Effector memory CD8-positive, alpha-beta T cell (primary cell): ENCODE measurements around the gene MT3.
"Not testable (repeated sequence)": the region's sequence is repeated elsewhere in the genome, so short reads cannot be mapped to it uniquely, and the experiment has no call there.

Source experiments
- ATAC-seq: fragments of 150-1000 bp; cut with Tn5 transposase; replicated peaks from 2 replicates; pipeline ENCODE4 v1.10.0; 2021; ENCODE audit warnings: mild to moderate bottlenecking, moderate library complexity
- DNase-seq, 3 experiments: peaks; one replicate each; pipeline ENCODE4 v3.0.0; 2021
- H3K27ac Mint-ChIP-seq, 2 donors: one replicate each; pipeline ENCODE4 v1.8.0; 2022; ENCODE audit warnings: mild to moderate bottlenecking in 2 of 2, mixed read lengths in 2 of 2, moderate library complexity in 2 of 2
- H3K27me3 Mint-ChIP-seq, 2 donors: one replicate each; pipeline ENCODE4 v1.8.0; 2022; ENCODE audit warnings: mixed read lengths in 2 of 2
- H3K36me3 Mint-ChIP-seq: one replicate; pipeline ENCODE4 v1.8.0; 2022; ENCODE audit warnings: mild to moderate bottlenecking, moderate library complexity, mixed read lengths; ENCODE audit not compliant: insufficient read depth
- H3K4me1 Mint-ChIP-seq, 2 donors: one replicate each; pipeline ENCODE4 v1.8.0; 2022; ENCODE audit warnings: low read depth in 2 of 2, mixed read lengths in 2 of 2
- H3K4me3 Mint-ChIP-seq, 2 donors: one replicate each; pipeline ENCODE4 v1.8.0; 2022; ENCODE audit warnings: mild to moderate bottlenecking in 2 of 2, mixed read lengths in 2 of 2, moderate library complexity in 2 of 2
- H3K9me3 Mint-ChIP-seq, 2 donors: one replicate each; pipeline ENCODE4 v1.8.0; 2022; ENCODE audit warnings: mixed read lengths in 2 of 2

MT3 gene

DNA sequence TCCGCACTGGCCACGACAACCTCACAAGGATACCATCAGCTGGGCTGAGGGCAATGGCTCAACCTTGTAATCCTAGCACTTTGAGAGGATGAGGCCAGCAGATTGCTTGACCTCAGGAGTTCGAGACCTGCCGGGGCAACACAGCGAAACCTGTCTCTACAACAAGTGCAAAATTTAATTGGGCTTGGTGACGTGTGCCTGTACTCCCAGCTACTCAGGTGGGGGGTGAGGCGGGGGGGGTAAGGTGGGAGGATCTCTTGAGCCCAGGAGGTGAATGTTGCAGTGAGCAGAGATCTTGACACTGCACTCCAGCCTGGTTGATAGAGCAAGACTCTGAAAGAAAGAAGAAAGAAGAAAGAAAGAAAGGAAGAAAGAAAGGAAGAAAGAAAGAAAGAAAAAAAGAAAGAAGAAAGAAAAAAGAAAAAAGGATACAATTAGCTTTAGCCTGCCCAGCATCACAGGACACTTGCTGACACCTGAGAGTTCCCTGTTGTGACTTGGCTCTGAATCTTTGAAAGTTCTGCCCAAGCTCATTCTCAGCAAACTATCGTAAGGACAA lies 31.1 kb downstream of the MT3 start:
- peaks cover 0 to 45% of the 10 kb centered on the region in 2 donors for H3K27me3 Mint-ChIP-seq
- H3K4me1 Mint-ChIP-seq, result peaks cover 7 to 10% of the 10 kb centered on the region in 2 donors
- no peaks in the 10 kb centered on the region for H3K9me3 Mint-ChIP-seq
- H3K36me3 Mint-ChIP-seq, result peaks cover 2% of the 10 kb centered on the region
- ATAC-seq, result no peak
- H3K27ac Mint-ChIP-seq, result no peak overlapping the region
- H3K4me3 Mint-ChIP-seq, result no peak overlapping the region
- DNase-seq, result no peak

DNA sequence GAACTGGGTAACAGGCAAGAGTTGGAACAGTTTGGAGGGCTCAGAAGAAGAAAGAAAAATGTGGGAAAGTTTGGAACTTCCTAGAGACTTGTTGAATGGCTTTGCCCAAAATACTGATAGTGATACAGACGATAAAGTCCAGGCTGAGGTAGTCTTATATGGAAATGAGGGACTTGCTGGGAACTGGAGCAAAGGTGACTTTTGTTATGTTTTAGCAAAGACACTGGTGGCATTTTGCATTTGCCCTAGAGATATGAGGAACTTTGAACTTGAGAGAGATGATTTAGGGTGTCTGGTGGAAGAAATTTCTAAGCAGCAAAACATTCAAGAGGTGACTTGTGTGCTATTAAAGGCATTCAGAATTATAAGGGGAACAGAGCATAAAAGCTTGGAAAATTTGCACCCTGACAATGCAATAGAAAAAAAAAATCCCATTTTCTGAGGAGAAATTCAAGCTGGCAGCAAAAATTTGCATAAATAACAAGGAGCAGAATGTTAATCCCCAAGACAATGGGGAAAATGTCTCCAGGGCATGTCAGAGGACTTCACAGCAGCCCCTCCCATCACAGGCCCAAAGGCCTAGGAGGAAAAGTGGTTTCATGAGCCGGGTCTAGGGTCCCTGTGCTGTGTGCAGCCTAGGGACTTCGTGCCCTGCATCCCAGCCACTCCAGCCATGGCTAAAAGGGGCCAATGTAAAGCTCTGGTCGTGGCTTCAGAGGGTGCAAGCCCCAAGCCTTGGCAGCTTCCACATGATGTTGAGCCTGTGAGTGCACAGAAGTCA lies 32.5 kb downstream of the MT3 start:
- not testable (repeated sequence) for H3K36me3 Mint-ChIP-seq, ATAC-seq, H3K9me3 Mint-ChIP-seq, DNase-seq, H3K4me3 Mint-ChIP-seq
- Mint-ChIP-seq H3K4me1 (peaks cover 12% of the 10 kb centered on the region in 2 donors), H3K27me3 (peaks cover 0 to 53% of the 10 kb centered on the region in 2 donors), H3K27ac (peak overlapping the region in 1 of 2 donors; percentile 79)

DNA sequence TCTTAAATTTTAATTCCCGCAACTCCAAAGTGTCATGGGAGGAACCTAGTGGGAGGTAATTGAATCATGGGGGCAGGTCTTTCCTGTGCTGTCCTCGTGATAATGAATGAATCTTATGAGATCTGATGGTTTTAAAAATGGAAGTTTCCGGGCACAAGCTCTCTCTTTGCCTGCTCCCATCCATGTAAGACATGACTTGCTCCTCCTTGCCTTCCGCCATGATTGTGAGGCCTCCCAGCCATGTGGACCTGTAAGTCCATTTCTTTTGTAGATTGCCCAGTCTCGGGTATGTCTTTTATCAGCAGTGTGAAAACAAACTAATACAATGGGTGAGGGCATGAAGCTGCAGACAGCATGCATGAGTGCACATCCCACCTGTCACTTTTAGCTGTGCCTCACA lies 33.9 kb downstream of the MT3 start:
- H3K27me3 Mint-ChIP-seq, result peaks cover 0 to 40% of the 10 kb centered on the region in 2 donors
- H3K4me3 Mint-ChIP-seq, H3K27ac Mint-ChIP-seq, DNase-seq, H3K36me3 Mint-ChIP-seq, H3K9me3 Mint-ChIP-seq, ATAC-seq: not testable (repeated sequence)
- H3K4me1 Mint-ChIP-seq, result peaks cover 11 to 12% of the 10 kb centered on the region in 2 donors

DNA sequence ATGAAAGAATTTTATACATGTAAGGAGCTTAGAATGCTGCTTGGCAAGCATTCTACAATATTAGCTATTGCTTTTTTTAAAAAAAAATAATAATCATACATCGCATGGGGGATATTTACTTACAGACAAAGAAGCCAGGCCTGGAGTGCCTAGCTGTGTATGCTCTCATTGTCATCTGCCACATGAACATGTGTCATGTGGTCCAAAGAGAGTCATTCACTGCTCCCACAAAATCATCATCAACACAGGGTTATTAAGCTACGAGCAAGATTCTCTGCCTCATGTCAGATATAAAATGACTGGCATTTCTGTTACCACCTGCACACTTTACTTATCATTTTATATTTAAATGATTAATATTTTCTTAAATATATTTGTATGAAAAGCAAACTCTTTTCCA lies 34.3 kb downstream of the MT3 start:
- H3K27me3 Mint-ChIP-seq, result peaks cover 0 to 39% of the 10 kb centered on the region in 2 donors

DNA sequence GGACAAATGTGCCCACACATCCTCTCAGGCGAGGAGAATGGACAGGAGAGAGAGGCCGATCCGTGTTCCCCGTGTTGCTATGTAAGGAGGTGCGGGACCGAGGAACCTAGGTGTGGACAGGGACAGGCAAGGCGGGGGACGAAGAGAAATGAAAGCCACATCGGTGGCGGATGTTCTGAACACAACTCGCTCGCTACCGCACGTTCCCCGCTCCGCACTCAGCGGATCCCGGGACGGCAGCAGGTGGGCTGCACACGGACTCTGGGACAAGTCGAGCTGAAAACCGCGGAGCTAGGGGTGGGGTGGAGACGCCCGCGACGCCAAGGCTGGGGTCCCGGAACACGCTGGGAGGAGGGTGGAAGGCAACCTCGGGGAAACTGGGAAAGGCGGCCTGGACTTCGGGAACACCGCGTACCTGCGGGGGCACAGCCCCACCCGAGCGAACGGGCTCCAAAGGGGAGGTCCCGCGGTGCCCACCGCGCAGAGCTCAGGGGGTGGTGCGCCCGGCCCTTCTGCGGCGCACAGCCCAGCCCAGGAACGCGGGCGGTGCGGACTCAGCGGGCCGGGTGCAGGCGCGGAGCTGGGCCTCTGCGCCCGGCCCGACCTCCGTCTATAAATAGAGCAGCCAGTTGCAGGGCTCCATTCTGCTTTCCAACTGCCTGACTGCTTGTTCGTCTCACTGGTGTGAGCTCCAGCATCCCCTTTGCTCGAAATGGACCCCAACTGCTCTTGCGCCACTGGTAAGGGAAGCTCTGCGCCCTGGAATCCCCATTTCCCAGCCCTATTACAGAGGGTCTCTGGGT lies 36.0 kb downstream of the MT3 start, which contains the start of gene MT1E:
MT1E (plus strand) TSS at position 642 of the 803 bp plus-strand sequence; CDS start at position 713, 71 bp downstream.
- peaks cover 0 to 36% of the 10 kb centered on the region in 2 donors for H3K27me3 Mint-ChIP-seq
- peaks cover 12 to 13% of the 10 kb centered on the region in 2 donors for H3K4me1 Mint-ChIP-seq
- H3K4me3 Mint-ChIP-seq, result peak within 1 kb of the TSS; percentile 94 to 95
- no peaks in the 10 kb centered on the region for H3K9me3 Mint-ChIP-seq
- H3K27ac Mint-ChIP-seq, result peak within 1 kb of the TSS; percentile 85 to 90
- H3K36me3 Mint-ChIP-seq, result peaks cover 2% of the 10 kb centered on the region
- peak in 2 of 3 experiments; percentile 38 to 56 for DNase-seq
- ATAC-seq, result peak; percentile 95

More for the DNA sequence above, 34.3 kb downstream of the MT3 start:
- Mint-ChIP-seq H3K4me3 (no peak overlapping the region), H3K9me3 (no peaks in the 10 kb centered on the region), H3K36me3 (peaks cover 2% of the 10 kb centered on the region), H3K4me1 (peaks cover 12% of the 10 kb centered on the region in 2 donors), H3K27ac (no peak overlapping the region)
- ATAC-seq (no peak), DNase-seq (no peak)

DNA sequence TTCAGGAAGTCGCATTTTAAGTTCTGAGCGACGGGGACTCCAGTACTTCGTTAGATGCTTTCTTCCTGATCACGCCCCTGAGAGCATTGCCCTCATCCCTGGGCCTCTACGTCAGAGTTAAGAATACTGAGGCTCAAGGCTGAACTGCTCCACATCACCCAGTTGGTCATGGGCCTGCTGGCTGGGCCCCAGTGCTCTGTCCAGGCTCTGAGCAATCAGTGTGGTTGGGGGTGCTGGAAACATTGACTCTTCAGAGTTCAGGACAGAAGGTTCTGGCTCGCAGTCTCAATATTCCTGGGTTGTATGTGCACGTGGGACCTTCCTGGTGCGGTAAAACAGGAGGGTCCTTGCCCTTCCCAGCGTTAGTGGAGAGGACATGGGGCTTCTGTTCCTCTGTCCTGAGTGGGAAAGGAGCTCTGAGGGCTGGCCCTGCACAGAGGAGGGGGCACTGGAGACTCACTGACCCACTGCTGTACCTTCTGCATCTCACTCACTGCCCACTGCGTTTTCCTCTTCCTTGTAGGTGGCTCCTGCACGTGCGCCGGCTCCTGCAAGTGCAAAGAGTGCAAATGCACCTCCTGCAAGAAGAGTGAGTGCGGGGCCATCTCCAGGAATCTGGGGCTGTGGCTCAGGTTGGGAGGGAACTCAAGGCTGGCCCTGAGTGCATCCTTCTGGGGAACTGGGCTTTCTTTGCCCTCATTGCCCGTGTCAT lies 36.8 kb downstream of the MT3 start:
- ATAC-seq, result peak; percentile 17
- peak overlapping the region in 1 of 2 donors; percentile 90 for H3K27ac Mint-ChIP-seq
- H3K27me3 Mint-ChIP-seq, result peaks cover 0 to 44% of the 10 kb centered on the region in 2 donors
- H3K4me1 Mint-ChIP-seq, result peaks cover 12 to 13% of the 10 kb centered on the region in 2 donors
- H3K36me3 Mint-ChIP-seq, result peaks cover 2% of the 10 kb centered on the region
- H3K9me3 Mint-ChIP-seq, result no peaks in the 10 kb centered on the region
- peak overlapping the region; percentile 94 to 95 for H3K4me3 Mint-ChIP-seq
- no peak for DNase-seq

DNA sequence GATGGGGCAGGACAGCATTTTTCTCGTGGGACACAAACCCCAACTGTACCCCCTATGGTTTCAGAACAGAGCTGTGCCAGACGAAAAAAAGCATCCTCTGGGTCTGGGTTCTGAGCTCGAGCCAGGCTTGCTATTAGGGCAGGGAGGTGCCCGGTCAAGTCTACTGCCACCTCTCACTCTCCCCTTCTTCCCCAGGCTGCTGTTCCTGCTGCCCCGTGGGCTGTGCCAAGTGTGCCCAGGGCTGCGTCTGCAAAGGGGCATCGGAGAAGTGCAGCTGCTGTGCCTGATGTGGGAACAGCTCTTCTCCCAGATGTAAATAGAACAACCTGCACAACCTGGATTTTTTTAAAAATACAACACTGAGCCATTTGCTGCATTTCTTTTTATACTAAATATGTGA lies 37.4 kb downstream of the MT3 start:
- H3K9me3 Mint-ChIP-seq, result no peaks in the 10 kb centered on the region
- H3K36me3 Mint-ChIP-seq, result peaks cover 2% of the 10 kb centered on the region
- ATAC-seq, result no peak
- H3K27me3 Mint-ChIP-seq, result peaks cover 5 to 50% of the 10 kb centered on the region in 2 donors
- H3K4me1 Mint-ChIP-seq, result peaks cover 12 to 15% of the 10 kb centered on the region in 2 donors
- no peak for DNase-seq
- no peak overlapping the region for H3K27ac Mint-ChIP-seq
- peak overlapping the region in 1 of 2 donors; percentile 95 for H3K4me3 Mint-ChIP-seq

DNA sequence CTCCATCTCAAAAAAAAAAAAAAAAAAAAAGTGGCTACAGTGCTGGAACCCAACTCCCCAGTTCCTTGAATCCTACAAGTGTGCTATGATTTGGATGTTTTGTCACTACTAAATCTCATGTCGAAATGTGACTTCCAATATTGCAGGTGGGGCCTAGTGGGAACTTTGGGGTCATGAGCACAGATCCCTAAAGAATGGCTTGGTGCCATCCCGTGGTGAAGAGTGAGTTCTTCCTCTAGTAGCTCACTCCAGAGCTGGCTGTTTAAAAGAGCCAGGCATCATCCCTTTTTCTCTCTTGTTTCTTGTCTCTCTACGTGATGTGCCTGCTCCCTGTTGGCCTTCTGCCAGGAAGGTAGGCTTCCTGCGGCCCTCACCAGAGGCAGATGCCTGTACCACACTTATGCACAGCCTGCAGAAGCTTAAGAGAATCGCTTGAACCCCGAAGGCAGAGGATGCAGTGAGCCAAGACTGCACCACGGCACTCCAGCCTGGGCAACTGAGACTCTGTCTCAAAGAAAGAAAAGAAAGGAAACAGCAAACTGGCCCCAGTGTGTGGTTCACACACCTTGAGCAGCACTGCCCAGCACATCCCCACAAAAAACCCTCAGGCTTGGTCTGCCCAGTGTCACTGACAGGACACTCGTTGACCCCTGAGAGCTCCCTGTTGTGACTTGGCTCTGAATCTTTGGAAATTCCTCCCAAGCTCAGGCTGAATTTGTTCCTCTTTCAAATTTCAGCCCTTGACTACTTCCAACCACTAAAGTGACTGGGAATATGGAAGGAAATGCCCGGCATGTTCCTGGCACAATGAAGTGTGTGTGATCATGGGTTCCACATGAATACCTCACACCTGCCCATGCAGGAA lies 39.4 kb downstream of the MT3 start:
- Mint-ChIP-seq H3K27me3 (peaks cover 22 to 70% of the 10 kb centered on the region in 2 donors), H3K36me3 (no peaks in the 10 kb centered on the region), H3K4me3 (no peak overlapping the region), H3K9me3 (no peaks in the 10 kb centered on the region), H3K4me1 (peaks cover 14 to 17% of the 10 kb centered on the region in 2 donors), H3K27ac (no peak overlapping the region)
- ATAC-seq (no peak), DNase-seq (no peak)

DNA sequence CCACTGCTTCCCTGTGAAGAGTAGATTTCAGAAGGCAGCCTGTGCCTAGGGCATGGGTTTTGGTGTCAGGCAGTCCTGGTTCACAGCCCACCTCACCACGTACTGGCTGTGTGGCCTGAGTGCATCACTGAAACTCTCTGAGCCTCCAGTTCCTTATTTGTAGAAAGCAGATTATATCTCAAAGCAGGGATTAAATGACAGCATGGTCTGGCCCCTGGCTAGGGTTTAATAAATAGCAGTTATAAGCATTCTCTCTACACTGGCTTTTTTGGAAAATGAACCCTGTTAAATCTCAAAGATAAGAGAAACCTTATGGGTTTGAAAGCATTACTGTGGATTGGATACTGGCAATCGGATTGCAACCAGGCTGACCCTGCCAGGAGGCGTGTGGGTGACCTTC lies 40.2 kb downstream of the MT3 start:
- Mint-ChIP-seq H3K27ac (no peak overlapping the region), H3K4me3 (no peak overlapping the region), H3K36me3 (no peaks in the 10 kb centered on the region), H3K27me3 (peaks cover 30 to 78% of the 10 kb centered on the region in 2 donors), H3K9me3 (no peaks in the 10 kb centered on the region), H3K4me1 (peaks cover 15 to 17% of the 10 kb centered on the region in 2 donors)
- no peak for ATAC-seq
- no peak for DNase-seq

DNA sequence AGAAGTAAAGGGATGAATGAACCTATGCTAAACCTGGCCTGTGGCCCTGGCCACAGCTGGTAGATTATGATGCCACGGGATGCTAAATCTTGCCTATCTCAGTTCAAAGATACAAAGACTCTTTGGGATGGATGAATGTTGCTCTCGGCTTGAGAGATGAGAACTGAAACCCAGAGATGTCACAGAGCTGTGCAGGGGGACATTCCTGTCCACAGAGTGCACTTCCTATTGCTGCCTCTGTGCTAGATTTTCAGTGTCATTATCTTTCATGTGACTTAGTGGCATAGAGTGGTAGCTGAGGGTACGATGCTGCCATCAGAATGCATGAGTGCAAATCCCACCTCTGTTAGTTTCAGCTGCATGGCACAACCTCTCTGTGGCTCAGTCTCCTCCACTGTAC lies 40.8 kb downstream of the MT3 start:
- H3K27me3 Mint-ChIP-seq, result peaks cover 36 to 78% of the 10 kb centered on the region in 2 donors
- DNase-seq (no peak), ATAC-seq (peak; percentile 23)
- H3K9me3 Mint-ChIP-seq, result no peaks in the 10 kb centered on the region
- no peak overlapping the region for H3K27ac Mint-ChIP-seq
- no peak overlapping the region for H3K4me3 Mint-ChIP-seq
- H3K4me1 Mint-ChIP-seq, result peaks cover 17 to 18% of the 10 kb centered on the region in 2 donors
- H3K36me3 Mint-ChIP-seq, result no peaks in the 10 kb centered on the region

DNA sequence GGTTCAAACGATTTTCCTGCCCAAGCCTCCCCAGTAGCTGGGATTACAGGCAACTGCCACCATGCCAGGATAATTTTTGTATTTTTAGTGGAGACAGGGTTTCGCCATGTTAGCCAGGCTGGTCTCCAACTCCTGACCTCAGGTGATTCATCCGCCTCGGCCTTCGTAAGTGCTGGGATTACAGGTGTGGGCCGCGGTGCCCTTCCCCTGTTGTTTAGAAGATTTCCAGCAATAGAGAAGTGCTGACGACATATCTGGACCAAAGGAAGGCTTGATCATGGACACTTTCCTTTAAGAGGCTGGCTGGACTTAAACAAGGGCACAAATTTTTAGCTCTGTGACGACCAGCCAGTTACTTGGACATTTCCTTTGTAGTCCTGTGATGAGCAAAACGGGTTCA lies 41.9 kb downstream of the MT3 start:
- no peaks in the 10 kb centered on the region for H3K36me3 Mint-ChIP-seq
- H3K27me3 Mint-ChIP-seq, result peaks cover 43 to 78% of the 10 kb centered on the region in 2 donors
- H3K27ac Mint-ChIP-seq, result no peak overlapping the region
- no peak for ATAC-seq
- no peak overlapping the region for H3K4me3 Mint-ChIP-seq
- H3K4me1 Mint-ChIP-seq, result peaks cover 10 to 15% of the 10 kb centered on the region in 2 donors
- no peaks in the 10 kb centered on the region for H3K9me3 Mint-ChIP-seq
- no peak for DNase-seq

DNA sequence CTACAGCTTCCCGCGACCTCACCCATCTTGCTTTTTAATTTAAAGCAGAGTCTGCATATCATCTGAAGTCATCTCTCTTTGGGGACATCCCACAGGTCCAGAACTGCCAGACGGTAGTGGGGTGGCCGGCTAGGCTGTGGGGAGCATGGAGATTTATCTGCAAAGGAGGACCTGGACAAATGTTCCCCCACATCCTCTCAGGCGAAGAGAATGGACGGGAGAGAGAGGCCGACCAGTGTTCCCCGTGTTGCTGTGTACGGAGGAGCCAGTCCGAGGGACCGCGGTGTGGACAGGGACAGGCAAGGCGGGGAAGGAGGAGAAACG lies 42.5 kb downstream of the MT3 start:
- Mint-ChIP-seq H3K27ac (no peak overlapping the region), H3K4me3 (peak overlapping the region; percentile 63 to 71), H3K4me1 (peaks cover 10 to 17% of the 10 kb centered on the region in 2 donors), H3K36me3 (no peaks in the 10 kb centered on the region), H3K27me3 (peaks cover 49 to 78% of the 10 kb centered on the region in 2 donors), H3K9me3 (no peaks in the 10 kb centered on the region)
- no peak for DNase-seq
- ATAC-seq, result no peak
